SJCRH30 (cell line): Measurements from ENCODE around the gene CIAO2A. TPM values are rescaled to one million over a fixed set of nuclear protein-coding genes. Genes with fewer than 3 reads are reported as not detected.
"Not testable (repeated sequence)": the region's sequence is repeated elsewhere in the genome, so short reads cannot be mapped to it uniquely, and the experiment has no call there.

ENCODE experiments used
- DNase-seq, 2 experiments: peaks; one replicate each; pipeline ENCODE4 v3.0.0-alpha.2; 2015 to 2020
- H3K27ac ChIP-seq: fragments of 250-450 bp; sonication (Bioruptor Pico); 2 replicates; pipeline ENCODE4 v1.5.1; 2020; ENCODE audit warnings: mild to moderate bottlenecking, moderate library complexity
- H3K27me3 ChIP-seq: fragments of 250-450 bp; sonication (Bioruptor Pico); 2 replicates; pipeline ENCODE4 v1.5.1; 2020; ENCODE audit warnings: mild to moderate bottlenecking, moderate library complexity
- H3K36me3 ChIP-seq: fragments of 250-450 bp; sonication (Bioruptor Pico); 2 replicates; pipeline ENCODE4 v1.5.1; 2020; ENCODE audit warnings: mild to moderate bottlenecking, moderate library complexity
- H3K4me1 ChIP-seq: fragments of 250-450 bp; sonication (Bioruptor Pico); 2 replicates; pipeline ENCODE4 v1.5.1; 2020; ENCODE audit warnings: mild to moderate bottlenecking, moderate library complexity
- H3K4me3 ChIP-seq: fragments of 250-450 bp; sonication (Bioruptor Pico); 2 replicates; pipeline ENCODE4 v1.5.1; 2020; ENCODE audit warnings: mild to moderate bottlenecking, moderate library complexity
- H3K9me3 ChIP-seq: fragments of 250-450 bp; sonication (Bioruptor Pico); replicated peaks from 2 replicates; pipeline ENCODE4 v1.5.1; 2020; ENCODE audit warnings: mild to moderate bottlenecking, moderate library complexity
- total RNA-seq: library from RNA; depleted of rRNA; stranded (reverse); fragments of >200 nt; shearing (Covaris generic); gene quantifications from 2 replicates; pipeline ENCODE4 v1.2.3, GENCODE V29; 2014

The CIAO2A gene
- total RNA-seq, 1 experiment from 2014 or later = 143 TPM

- DNase-seq = no peak
Observed at GRCh38 chr15:64122936-64123351, 29.3 kb upstream of the CIAO2A start.

DNA sequence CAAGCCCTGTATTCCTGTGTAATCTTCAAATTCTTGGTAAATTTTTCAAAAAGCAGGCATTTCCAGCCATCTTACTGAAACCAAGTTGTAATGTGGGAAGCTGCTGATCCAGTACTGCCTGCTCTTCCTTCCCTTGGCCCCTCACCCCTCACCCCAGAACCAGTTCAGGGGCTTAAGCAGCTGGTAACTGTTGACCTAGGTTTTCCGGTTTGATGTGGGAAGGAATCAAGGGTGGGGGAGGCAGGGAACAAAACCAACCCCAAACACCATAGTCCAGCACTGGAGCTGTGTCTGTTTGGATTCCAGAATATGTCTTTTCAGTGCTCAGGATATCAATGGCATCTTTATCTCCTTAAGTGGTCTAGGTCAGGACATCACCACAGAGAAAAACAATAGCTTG lies 28.8 kb upstream of the CIAO2A start:
- H3K4me3 ChIP-seq = no peak overlapping the region
- H3K4me1 ChIP-seq = no peaks in the 10 kb centered on the region
- H3K27ac ChIP-seq = no peak overlapping the region
- no peaks in the 10 kb centered on the region for H3K9me3 ChIP-seq
- no peak for DNase-seq
- H3K27me3 ChIP-seq = no peaks in the 10 kb centered on the region
- peaks cover 57% of the 10 kb centered on the region for H3K36me3 ChIP-seq

More at GRCh38 chr15:64122936-64123351, 29.3 kb upstream of the CIAO2A start:
- Histone ChIP-seq H3K4me1 (no peaks in the 10 kb centered on the region), H3K27me3 (no peaks in the 10 kb centered on the region), H3K27ac (no peak overlapping the region), H3K36me3 (peaks cover 56% of the 10 kb centered on the region), H3K4me3 (no peak overlapping the region), H3K9me3 (no peaks in the 10 kb centered on the region)

- Histone ChIP-seq H3K27ac (no peak overlapping the region), H3K4me1 (no peaks in the 10 kb centered on the region), H3K4me3 (no peak overlapping the region), H3K27me3 (no peaks in the 10 kb centered on the region), H3K36me3 (peaks cover 53% of the 10 kb centered on the region), H3K9me3 (no peaks in the 10 kb centered on the region)
- no peak for DNase-seq
Observed at GRCh38 chr15:64121614-64122013, 28.0 kb upstream of the CIAO2A start.

DNA sequence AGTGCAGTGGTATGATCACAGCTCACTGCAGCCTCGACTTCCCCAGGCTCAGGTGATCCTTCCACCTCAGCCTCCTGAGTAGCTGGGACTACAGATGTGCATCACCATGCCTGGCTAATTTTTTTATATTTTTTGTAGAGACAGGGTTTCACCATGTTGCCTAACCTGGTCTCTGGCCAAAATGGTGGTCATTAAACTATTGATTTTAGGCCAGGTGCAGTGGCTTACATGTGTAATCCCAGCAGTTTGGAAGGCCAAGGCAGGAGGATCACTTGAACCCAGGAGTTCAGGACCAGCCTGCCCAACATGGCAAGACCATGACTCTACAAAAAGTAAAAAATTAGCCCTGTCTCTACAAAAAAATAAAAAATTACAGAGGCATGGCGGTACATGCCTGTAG lies 26.7 kb upstream of the CIAO2A start:
- H3K27ac ChIP-seq, H3K4me1 ChIP-seq, H3K9me3 ChIP-seq, DNase-seq, H3K4me3 ChIP-seq, H3K27me3 ChIP-seq: not testable (repeated sequence)
- H3K36me3 ChIP-seq = peaks cover 58% of the 10 kb centered on the region

DNA sequence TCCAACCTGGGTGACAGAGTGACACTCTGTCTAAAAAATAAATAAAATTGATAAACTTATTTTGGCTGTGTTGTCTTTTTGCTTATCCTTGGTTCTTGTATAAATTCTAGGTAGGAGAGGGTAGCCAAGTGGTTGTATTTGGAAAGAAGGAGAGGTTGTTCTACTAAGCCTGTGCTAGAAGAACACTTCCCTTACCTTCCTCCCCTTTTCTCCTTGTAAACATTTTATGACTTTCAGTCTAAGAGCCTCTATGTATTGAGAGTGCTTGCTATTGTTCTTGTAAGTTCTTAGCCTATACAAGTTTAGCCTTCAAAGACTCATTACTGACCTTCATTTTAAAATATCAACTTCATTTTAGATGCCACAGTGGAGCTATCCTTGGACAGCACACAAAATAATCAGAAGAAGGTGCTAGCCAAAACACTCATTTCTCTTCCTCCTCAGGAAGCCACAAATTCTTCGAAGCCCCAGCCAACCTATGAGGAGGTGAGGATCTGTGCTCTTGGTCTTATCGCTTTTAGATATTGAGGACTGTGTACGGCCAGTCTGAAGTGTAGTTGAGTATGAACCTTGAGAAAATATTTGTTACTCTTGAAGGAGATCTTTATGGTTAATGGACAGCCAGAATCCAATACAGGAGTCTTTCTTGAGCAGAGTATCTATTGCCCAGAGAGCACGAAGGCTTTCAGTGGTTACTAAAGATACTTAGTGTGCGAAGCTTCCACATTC lies 24.3 kb upstream of the CIAO2A start:
- DNase-seq = no peak
- H3K27ac ChIP-seq = no peak overlapping the region
- peaks cover 65% of the 10 kb centered on the region for H3K36me3 ChIP-seq

DNA sequence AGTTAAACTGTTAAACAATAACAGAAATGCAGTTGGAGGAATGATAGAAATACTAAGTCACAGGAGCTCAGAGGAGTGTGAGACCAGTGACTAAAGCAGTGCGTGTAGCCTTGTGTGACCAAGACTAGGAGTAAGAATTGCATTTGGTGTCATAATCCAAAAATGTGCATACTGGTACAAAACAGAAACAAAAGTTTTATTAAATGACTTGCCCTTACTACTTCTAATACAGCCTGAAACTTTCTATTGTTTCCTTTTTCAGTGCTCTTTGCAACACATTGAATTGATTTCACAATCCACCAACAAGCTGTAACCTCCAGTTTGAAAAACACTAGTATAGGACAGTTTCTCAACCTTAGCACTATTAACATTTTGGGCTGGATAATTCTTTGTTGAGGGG lies 19.3 kb upstream of the CIAO2A start:
- H3K27ac ChIP-seq = no peak overlapping the region
- peaks cover 39% of the 10 kb centered on the region for H3K36me3 ChIP-seq
- no peak for DNase-seq
- H3K27me3 ChIP-seq = no peaks in the 10 kb centered on the region
- no peaks in the 10 kb centered on the region for H3K9me3 ChIP-seq
- no peak overlapping the region for H3K4me3 ChIP-seq
- no peaks in the 10 kb centered on the region for H3K4me1 ChIP-seq

More for the DNA sequence above, 24.3 kb upstream of the CIAO2A start:
- Histone ChIP-seq H3K4me3 (no peak overlapping the region), H3K27me3 (no peaks in the 10 kb centered on the region), H3K9me3 (no peaks in the 10 kb centered on the region), H3K4me1 (no peaks in the 10 kb centered on the region)

- no peaks in the 10 kb centered on the region for H3K27me3 ChIP-seq
- peaks cover 32% of the 10 kb centered on the region for H3K36me3 ChIP-seq
- H3K27ac ChIP-seq = no peak overlapping the region
- H3K4me3 ChIP-seq = no peak overlapping the region
- H3K4me1 ChIP-seq = no peaks in the 10 kb centered on the region
- no peaks in the 10 kb centered on the region for H3K9me3 ChIP-seq
- no peak for DNase-seq
Observed at GRCh38 chr15:64112073-64112772, 18.6 kb upstream of the CIAO2A start.

- no peak for DNase-seq
Observed at GRCh38 chr15:64111679-64112050, 18.0 kb upstream of the CIAO2A start.

GRCh38 chr15:64110950-64111678 lies 17.5 kb upstream of the CIAO2A start:
- H3K4me3 ChIP-seq = no peak overlapping the region
- no peaks in the 10 kb centered on the region for H3K4me1 ChIP-seq
- no peaks in the 10 kb centered on the region for H3K9me3 ChIP-seq
- H3K27ac ChIP-seq = no peak overlapping the region
- peaks cover 28% of the 10 kb centered on the region for H3K36me3 ChIP-seq
- DNase-seq = no peak
- no peaks in the 10 kb centered on the region for H3K27me3 ChIP-seq

More at GRCh38 chr15:64111679-64112050, 18.0 kb upstream of the CIAO2A start:
- Histone ChIP-seq H3K4me3 (no peak overlapping the region), H3K27me3 (no peaks in the 10 kb centered on the region), H3K9me3 (no peaks in the 10 kb centered on the region), H3K27ac (no peak overlapping the region), H3K36me3 (peaks cover 32% of the 10 kb centered on the region), H3K4me1 (no peaks in the 10 kb centered on the region)

GRCh38 chr15:64110108-64110701 lies 16.6 kb upstream of the CIAO2A start:
- not testable (repeated sequence) for H3K4me1 ChIP-seq, H3K27me3 ChIP-seq, H3K4me3 ChIP-seq, H3K27ac ChIP-seq, H3K9me3 ChIP-seq, DNase-seq
- peaks cover 21% of the 10 kb centered on the region for H3K36me3 ChIP-seq

GRCh38 chr15:64107337-64107736 lies 13.7 kb upstream of the CIAO2A start:
- Histone ChIP-seq H3K27ac (no peak overlapping the region), H3K27me3 (no peaks in the 10 kb centered on the region), H3K4me3 (no peak overlapping the region), H3K4me1 (no peaks in the 10 kb centered on the region), H3K9me3 (no peaks in the 10 kb centered on the region), H3K36me3 (0 out of 2 replicates have a peak, but pooled peaks cover 2% of the 10 kb centered on the region)
- DNase-seq = no peak

GRCh38 chr15:64105113-64105704 lies 11.6 kb upstream of the CIAO2A start:
- DNase-seq = no peak
- H3K4me3 ChIP-seq = no peak overlapping the region
- H3K27me3 ChIP-seq = no peaks in the 10 kb centered on the region
- no peaks in the 10 kb centered on the region for H3K9me3 ChIP-seq
- H3K27ac ChIP-seq = no peak overlapping the region
- H3K4me1 ChIP-seq = no peaks in the 10 kb centered on the region
- 0 out of 2 replicates have a peak, but pooled peaks cover 4% of the 10 kb centered on the region for H3K36me3 ChIP-seq

DNA sequence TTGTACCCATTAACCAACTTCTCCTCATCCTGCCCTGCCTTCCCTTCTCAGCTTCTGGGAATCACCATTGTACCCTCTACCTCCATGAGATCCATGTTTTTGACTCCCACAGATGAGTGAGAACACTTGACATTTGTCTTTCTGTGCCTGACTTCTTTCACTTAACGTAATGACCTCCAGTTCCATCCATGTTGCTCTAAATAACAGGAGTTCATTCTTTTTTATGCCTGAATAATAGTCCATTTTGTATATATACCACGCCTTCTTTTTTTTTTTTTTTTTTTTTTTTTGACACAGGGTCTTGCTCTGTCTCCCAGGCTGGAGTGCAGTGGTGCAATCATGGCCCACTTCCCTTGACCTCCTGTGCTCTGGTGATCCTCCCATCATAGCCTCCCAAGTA lies 8.9 kb upstream of the CIAO2A start:
- no peak for DNase-seq
- Histone ChIP-seq H3K4me3 (no peak overlapping the region), H3K36me3 (0 out of 2 replicates have a peak, but pooled peaks cover 3% of the 10 kb centered on the region), H3K27me3 (no peaks in the 10 kb centered on the region), H3K4me1 (no peaks in the 10 kb centered on the region), H3K27ac (no peak overlapping the region), H3K9me3 (no peaks in the 10 kb centered on the region)

GRCh38 chr15:64100958-64101357 lies 7.3 kb upstream of the CIAO2A start:
- Histone ChIP-seq H3K27ac (no peak overlapping the region), H3K4me3 (no peak overlapping the region), H3K27me3 (no peaks in the 10 kb centered on the region), H3K36me3 (0 out of 2 replicates have a peak, but pooled peaks cover 3% of the 10 kb centered on the region), H3K4me1 (no peaks in the 10 kb centered on the region), H3K9me3 (no peaks in the 10 kb centered on the region)
- no peak for DNase-seq
